ENCODE data around the gene MAGI2.

MAGI2 gene

GRCh38 chr7:78220754-78221153, 1232.7 kb downstream of the MAGI2 start:
- DNase-seq (ENCODE audit: insufficient read length, low spot score) (no peak), FAIRE-seq (no peak)
- TF ChIP-seq SPI1 (IDR thresholded peaks at IDR 0.05; ENCODE audit: low read depth, low read length) (no peak), POU2F2 (IDR thresholded peaks at IDR 0.05; ENCODE audit: low read depth, low read length) (no peak), PAX5 (IDR thresholded peaks at IDR 0.05; ENCODE audit: insufficient read depth, low read length, severe bottlenecking) (no peak), POLR2A (IDR thresholded peaks at IDR 0.05; ENCODE audit: low read depth, low read length) (no peak), TAF1 (IDR thresholded peaks at IDR 0.05; ENCODE audit: low read depth, low read length) (no peak), POLR2AphosphoS5 (IDR thresholded peaks at IDR 0.05; ENCODE audit: low read depth, low read length) (no peak)

GRCh38 chr7:78218876-78219275, 1234.6 kb downstream of the MAGI2 start:
- no peak for FAIRE-seq
- TF ChIP-seq POLR2A (IDR thresholded peaks at IDR 0.05; ENCODE audit: low read depth, low read length) (no peak), POLR2AphosphoS5 (IDR thresholded peaks at IDR 0.05; ENCODE audit: low read depth, low read length) (no peak), POU2F2 (IDR thresholded peaks at IDR 0.05; ENCODE audit: low read depth, low read length) (no peak), SPI1 (IDR thresholded peaks at IDR 0.05; ENCODE audit: low read depth, low read length) (no peak), PAX5 (IDR thresholded peaks at IDR 0.05; ENCODE audit: insufficient read depth, low read length, severe bottlenecking) (no peak), TAF1 (IDR thresholded peaks at IDR 0.05; ENCODE audit: low read depth, low read length) (no peak)
- DNase-seq (ENCODE audit: insufficient read length, low spot score): no peak

GRCh38 chr7:78218051-78218450, 1235.4 kb downstream of the MAGI2 start:
- DNase-seq (ENCODE audit: insufficient read length, low spot score): no peak

GRCh38 chr7:78215199-78215598, 1238.3 kb downstream of the MAGI2 start:
- TF ChIP-seq PAX5 (IDR thresholded peaks at IDR 0.05; ENCODE audit: insufficient read depth, low read length, severe bottlenecking) (no peak), TAF1 (IDR thresholded peaks at IDR 0.05; ENCODE audit: low read depth, low read length) (no peak), SPI1 (IDR thresholded peaks at IDR 0.05; ENCODE audit: low read depth, low read length) (no peak), POU2F2 (IDR thresholded peaks at IDR 0.05; ENCODE audit: low read depth, low read length) (no peak), POLR2A (IDR thresholded peaks at IDR 0.05; ENCODE audit: low read depth, low read length) (no peak), POLR2AphosphoS5 (IDR thresholded peaks at IDR 0.05; ENCODE audit: low read depth, low read length) (no peak)
- FAIRE-seq (no peak), DNase-seq (ENCODE audit: insufficient read length, low spot score) (no peak)

More at GRCh38 chr7:78218051-78218450, 1235.4 kb downstream of the MAGI2 start:
- FAIRE-seq: no peak
- TF ChIP-seq TAF1 (IDR thresholded peaks at IDR 0.05; ENCODE audit: low read depth, low read length) (no peak), POLR2AphosphoS5 (IDR thresholded peaks at IDR 0.05; ENCODE audit: low read depth, low read length) (no peak), POLR2A (IDR thresholded peaks at IDR 0.05; ENCODE audit: low read depth, low read length) (no peak), PAX5 (IDR thresholded peaks at IDR 0.05; ENCODE audit: insufficient read depth, low read length, severe bottlenecking) (no peak), POU2F2 (IDR thresholded peaks at IDR 0.05; ENCODE audit: low read depth, low read length) (no peak), SPI1 (IDR thresholded peaks at IDR 0.05; ENCODE audit: low read depth, low read length) (no peak)

GRCh38 chr7:78213402-78213801, 1240.1 kb downstream of the MAGI2 start:
- no peak for DNase-seq (ENCODE audit: insufficient read length, low spot score)
- no peak for TF ChIP-seq PAX5 (IDR thresholded peaks at IDR 0.05; ENCODE audit: insufficient read depth, low read length, severe bottlenecking)
- no peak for TF ChIP-seq POU2F2 (IDR thresholded peaks at IDR 0.05; ENCODE audit: low read depth, low read length)
- no peak for TF ChIP-seq POLR2AphosphoS5 (IDR thresholded peaks at IDR 0.05; ENCODE audit: low read depth, low read length)
- TF ChIP-seq TAF1 (IDR thresholded peaks at IDR 0.05; ENCODE audit: low read depth, low read length): no peak
- TF ChIP-seq SPI1 (IDR thresholded peaks at IDR 0.05; ENCODE audit: low read depth, low read length): no peak
- no peak for TF ChIP-seq POLR2A (IDR thresholded peaks at IDR 0.05; ENCODE audit: low read depth, low read length)
- FAIRE-seq: peak; percentile 20

- no peak for TF ChIP-seq SPI1 (IDR thresholded peaks at IDR 0.05; ENCODE audit: low read depth, low read length)
- no peak for TF ChIP-seq POLR2AphosphoS5 (IDR thresholded peaks at IDR 0.05; ENCODE audit: low read depth, low read length)
- no peak for TF ChIP-seq PAX5 (IDR thresholded peaks at IDR 0.05; ENCODE audit: insufficient read depth, low read length, severe bottlenecking)
- no peak for TF ChIP-seq POU2F2 (IDR thresholded peaks at IDR 0.05; ENCODE audit: low read depth, low read length)
- no peak for TF ChIP-seq POLR2A (IDR thresholded peaks at IDR 0.05; ENCODE audit: low read depth, low read length)
- no peak for TF ChIP-seq TAF1 (IDR thresholded peaks at IDR 0.05; ENCODE audit: low read depth, low read length)
- FAIRE-seq (no peak), DNase-seq (ENCODE audit: insufficient read length, low spot score) (no peak)
These were observed 1240.9 kb downstream of the MAGI2 start for GRCh38 chr7:78212476-78213060.

- no peak for FAIRE-seq
- TF ChIP-seq POLR2AphosphoS5 (IDR thresholded peaks at IDR 0.05; ENCODE audit: low read depth, low read length): no peak
- no peak for TF ChIP-seq POLR2A (IDR thresholded peaks at IDR 0.05; ENCODE audit: low read depth, low read length)
- TF ChIP-seq PAX5 (IDR thresholded peaks at IDR 0.05; ENCODE audit: insufficient read depth, low read length, severe bottlenecking): no peak
- TF ChIP-seq SPI1 (IDR thresholded peaks at IDR 0.05; ENCODE audit: low read depth, low read length): no peak
- TF ChIP-seq POU2F2 (IDR thresholded peaks at IDR 0.05; ENCODE audit: low read depth, low read length): no peak
- no peak for TF ChIP-seq TAF1 (IDR thresholded peaks at IDR 0.05; ENCODE audit: low read depth, low read length)
- DNase-seq (ENCODE audit: insufficient read length, low spot score): no peak
These were observed 1246.2 kb downstream of the MAGI2 start for GRCh38 chr7:78207269-78207668.

GRCh38 chr7:78206769-78207168, 1246.7 kb downstream of the MAGI2 start:
- DNase-seq (ENCODE audit: insufficient read length, low spot score) (no peak), FAIRE-seq (no peak)
- TF ChIP-seq PAX5 (IDR thresholded peaks at IDR 0.05; ENCODE audit: insufficient read depth, low read length, severe bottlenecking) (no peak), SPI1 (IDR thresholded peaks at IDR 0.05; ENCODE audit: low read depth, low read length) (no peak), POU2F2 (IDR thresholded peaks at IDR 0.05; ENCODE audit: low read depth, low read length) (no peak), POLR2AphosphoS5 (IDR thresholded peaks at IDR 0.05; ENCODE audit: low read depth, low read length) (no peak), POLR2A (IDR thresholded peaks at IDR 0.05; ENCODE audit: low read depth, low read length) (no peak), TAF1 (IDR thresholded peaks at IDR 0.05; ENCODE audit: low read depth, low read length) (no peak)

- no peak for TF ChIP-seq POU2F2 (IDR thresholded peaks at IDR 0.05; ENCODE audit: low read depth, low read length)
- TF ChIP-seq TAF1 (IDR thresholded peaks at IDR 0.05; ENCODE audit: low read depth, low read length): no peak
- no peak for TF ChIP-seq POLR2A (IDR thresholded peaks at IDR 0.05; ENCODE audit: low read depth, low read length)
- DNase-seq (ENCODE audit: insufficient read length, low spot score) (no peak), FAIRE-seq (no peak)
These were observed 1250.3 kb downstream of the MAGI2 start for GRCh38 chr7:78203042-78203720.

Measured in GM12891 (cell line).